Measurements from ENCODE around the gene USP44. TPM values are rescaled to one million over a fixed set of nuclear protein-coding genes. Genes with fewer than 3 reads are reported as not detected.

Gene USP44
- polyA plus RNA-seq, 1 of the 3 experiments (the other 2 are of a cell fraction), result 0.07 TPM

GRCh38 chr12:95583933-95584332 is 32.7 kb upstream of the USP44 start (continued):
- TF ChIP-seq, protein P1, sequence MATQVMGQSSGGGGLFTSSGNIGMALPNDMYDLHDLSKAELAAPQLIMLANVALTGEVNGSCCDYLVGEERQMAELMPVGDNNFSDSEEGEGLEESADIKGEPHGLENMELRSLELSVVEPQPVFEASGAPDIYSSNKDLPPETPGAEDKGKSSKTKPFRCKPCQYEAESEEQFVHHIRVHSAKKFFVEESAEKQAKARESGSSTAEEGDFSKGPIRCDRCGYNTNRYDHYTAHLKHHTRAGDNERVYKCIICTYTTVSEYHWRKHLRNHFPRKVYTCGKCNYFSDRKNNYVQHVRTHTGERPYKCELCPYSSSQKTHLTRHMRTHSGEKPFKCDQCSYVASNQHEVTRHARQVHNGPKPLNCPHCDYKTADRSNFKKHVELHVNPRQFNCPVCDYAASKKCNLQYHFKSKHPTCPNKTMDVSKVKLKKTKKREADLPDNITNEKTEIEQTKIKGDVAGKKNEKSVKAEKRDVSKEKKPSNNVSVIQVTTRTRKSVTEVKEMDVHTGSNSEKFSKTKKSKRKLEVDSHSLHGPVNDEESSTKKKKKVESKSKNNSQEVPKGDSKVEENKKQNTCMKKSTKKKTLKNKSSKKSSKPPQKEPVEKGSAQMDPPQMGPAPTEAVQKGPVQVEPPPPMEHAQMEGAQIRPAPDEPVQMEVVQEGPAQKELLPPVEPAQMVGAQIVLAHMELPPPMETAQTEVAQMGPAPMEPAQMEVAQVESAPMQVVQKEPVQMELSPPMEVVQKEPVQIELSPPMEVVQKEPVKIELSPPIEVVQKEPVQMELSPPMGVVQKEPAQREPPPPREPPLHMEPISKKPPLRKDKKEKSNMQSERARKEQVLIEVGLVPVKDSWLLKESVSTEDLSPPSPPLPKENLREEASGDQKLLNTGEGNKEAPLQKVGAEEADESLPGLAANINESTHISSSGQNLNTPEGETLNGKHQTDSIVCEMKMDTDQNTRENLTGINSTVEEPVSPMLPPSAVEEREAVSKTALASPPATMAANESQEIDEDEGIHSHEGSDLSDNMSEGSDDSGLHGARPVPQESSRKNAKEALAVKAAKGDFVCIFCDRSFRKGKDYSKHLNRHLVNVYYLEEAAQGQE (IDR thresholded peaks at IDR 0.05; ENCODE audit: low read depth, low read length), result no peak
- TF ChIP-seq, protein P2, sequence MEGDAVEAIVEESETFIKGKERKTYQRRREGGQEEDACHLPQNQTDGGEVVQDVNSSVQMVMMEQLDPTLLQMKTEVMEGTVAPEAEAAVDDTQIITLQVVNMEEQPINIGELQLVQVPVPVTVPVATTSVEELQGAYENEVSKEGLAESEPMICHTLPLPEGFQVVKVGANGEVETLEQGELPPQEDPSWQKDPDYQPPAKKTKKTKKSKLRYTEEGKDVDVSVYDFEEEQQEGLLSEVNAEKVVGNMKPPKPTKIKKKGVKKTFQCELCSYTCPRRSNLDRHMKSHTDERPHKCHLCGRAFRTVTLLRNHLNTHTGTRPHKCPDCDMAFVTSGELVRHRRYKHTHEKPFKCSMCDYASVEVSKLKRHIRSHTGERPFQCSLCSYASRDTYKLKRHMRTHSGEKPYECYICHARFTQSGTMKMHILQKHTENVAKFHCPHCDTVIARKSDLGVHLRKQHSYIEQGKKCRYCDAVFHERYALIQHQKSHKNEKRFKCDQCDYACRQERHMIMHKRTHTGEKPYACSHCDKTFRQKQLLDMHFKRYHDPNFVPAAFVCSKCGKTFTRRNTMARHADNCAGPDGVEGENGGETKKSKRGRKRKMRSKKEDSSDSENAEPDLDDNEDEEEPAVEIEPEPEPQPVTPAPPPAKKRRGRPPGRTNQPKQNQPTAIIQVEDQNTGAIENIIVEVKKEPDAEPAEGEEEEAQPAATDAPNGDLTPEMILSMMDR (IDR thresholded peaks at IDR 0.05), result no peak
- TF ChIP-seq FOSL2 (IDR thresholded peaks at IDR 0.05; ENCODE audit: borderline replicate concordance, low read depth) (no peak), FOXM1 (IDR thresholded peaks at IDR 0.05; ENCODE audit: low read depth) (no peak), YY1 (IDR thresholded peaks at IDR 0.05; ENCODE audit: low read depth) (no peak), NRF1 (IDR thresholded peaks at IDR 0.05; ENCODE audit: low read depth, low read length) (no peak)

DNA sequence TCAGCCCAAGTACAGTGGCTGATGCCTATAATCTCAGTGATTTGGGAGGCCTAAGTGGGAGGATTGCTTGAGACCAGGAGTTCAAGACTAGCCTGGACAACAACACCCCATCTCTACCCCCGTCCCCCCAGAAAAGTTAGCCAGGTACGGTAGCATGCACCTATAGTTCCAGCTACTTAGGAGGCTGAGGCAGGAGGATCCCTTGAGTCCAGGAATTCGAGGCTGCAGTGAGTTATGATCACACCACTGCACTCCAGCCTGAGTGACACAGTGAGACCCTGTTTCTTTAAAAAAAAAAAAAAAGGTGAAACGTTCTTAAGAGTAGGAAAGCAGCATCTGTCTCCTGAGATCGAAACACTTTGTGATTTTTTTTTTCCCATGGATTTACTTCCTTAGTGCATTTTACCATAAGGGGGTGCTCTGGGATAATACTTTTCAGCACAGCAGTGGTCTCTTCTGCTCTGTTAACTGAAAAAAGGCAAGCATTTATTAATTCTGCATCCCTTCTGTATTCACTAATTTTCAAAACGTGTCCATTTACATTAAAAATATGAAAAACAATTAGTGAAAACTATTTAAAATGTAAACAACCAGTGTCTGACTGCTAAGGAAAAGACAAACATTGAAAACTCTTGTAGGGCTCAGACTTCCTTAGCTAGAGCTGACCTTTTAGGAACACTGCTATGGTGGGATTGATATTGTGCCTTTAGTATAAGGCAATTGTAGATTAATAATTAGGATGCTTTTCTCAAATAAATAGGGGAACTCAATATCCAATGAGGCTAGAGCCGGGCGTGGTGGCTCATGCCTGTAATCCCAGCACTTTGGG is 31.2 kb upstream of the USP44 start:
- H4K20me1 ChIP-seq (ENCODE audit: insufficient read depth), result no peaks in the 10 kb centered on the region
- H3K9ac ChIP-seq, result no peak overlapping the region
- H3K79me2 ChIP-seq (ENCODE audit: insufficient read depth), result no peaks in the 10 kb centered on the region
- DNase-seq, result peak; percentile 43
- H3K4me3 ChIP-seq (ENCODE audit: low read depth in 2 of 2, low read length in 1 of 2), result no peak overlapping the region; a peak in 1 of 4 replicates
- ChIA-PET POLR2A (no interaction called here), CTCF (interaction anchor here (0.7 to 3.2 kb wide), 21 partner anchors 7 to 416 kb away, joined by 3 to 17 read pairs (median 5); no protein-coding TSS in a partner anchor)
- H3K36me3 ChIP-seq (replicated peaks in 1 of 2; ENCODE audit: control insufficient read depth in 1 of 2, insufficient read depth in 2 of 2, low read length in 1 of 2), result no peaks in the 10 kb centered on the region
- no peak overlapping the region for H2AFZ ChIP-seq (ENCODE audit: low read depth)
- WGBS (ENCODE audit: low lambda C conversion rate), result 33% methylated on average over 6 of the region's 8 CpGs
- TF ChIP-seq, protein P1 (IDR thresholded peaks at IDR 0.05; ENCODE audit: low read depth, low read length), result no peak
- TF ChIP-seq YY1 (IDR thresholded peaks at IDR 0.05; ENCODE audit: low read depth) (no peak), ELF1 (IDR thresholded peaks at IDR 0.05) (no peak), SMC3 (IDR thresholded peaks at IDR 0.05; ENCODE audit: low read depth, low read length) (peak; percentile 56; the same call in 1 of the 2 replicates), RAD21 (IDR thresholded peaks at IDR 0.05; ENCODE audit: low read length) (peak; percentile 80), TAF1 (IDR thresholded peaks at IDR 0.05; ENCODE audit: borderline replicate concordance, low read depth, low read length) (no peak), FOXJ3 (CRISPR knock-in tag; IDR thresholded peaks at IDR 0.05) (no peak)
- TF ChIP-seq, protein P3, sequence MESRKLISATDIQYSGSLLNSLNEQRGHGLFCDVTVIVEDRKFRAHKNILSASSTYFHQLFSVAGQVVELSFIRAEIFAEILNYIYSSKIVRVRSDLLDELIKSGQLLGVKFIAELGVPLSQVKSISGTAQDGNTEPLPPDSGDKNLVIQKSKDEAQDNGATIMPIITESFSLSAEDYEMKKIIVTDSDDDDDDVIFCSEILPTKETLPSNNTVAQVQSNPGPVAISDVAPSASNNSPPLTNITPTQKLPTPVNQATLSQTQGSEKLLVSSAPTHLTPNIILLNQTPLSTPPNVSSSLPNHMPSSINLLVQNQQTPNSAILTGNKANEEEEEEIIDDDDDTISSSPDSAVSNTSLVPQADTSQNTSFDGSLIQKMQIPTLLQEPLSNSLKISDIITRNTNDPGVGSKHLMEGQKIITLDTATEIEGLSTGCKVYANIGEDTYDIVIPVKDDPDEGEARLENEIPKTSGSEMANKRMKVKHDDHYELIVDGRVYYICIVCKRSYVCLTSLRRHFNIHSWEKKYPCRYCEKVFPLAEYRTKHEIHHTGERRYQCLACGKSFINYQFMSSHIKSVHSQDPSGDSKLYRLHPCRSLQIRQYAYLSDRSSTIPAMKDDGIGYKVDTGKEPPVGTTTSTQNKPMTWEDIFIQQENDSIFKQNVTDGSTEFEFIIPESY (IDR thresholded peaks at IDR 0.05; ENCODE audit: borderline replicate concordance, low read depth), result no peak
- TF ChIP-seq, protein P2 (IDR thresholded peaks at IDR 0.05), result peak; percentile 66
- no peaks in the 10 kb centered on the region; the same call in 1 of the 2 replicates for H3K27me3 ChIP-seq (ENCODE audit: insufficient read depth)
- no peak overlapping the region for H3K27ac ChIP-seq (ENCODE audit: low read depth in 2 of 2, low read length in 1 of 2)
- no peaks in the 10 kb centered on the region for H3K9me3 ChIP-seq
- H3K4me2 ChIP-seq, result no peak overlapping the region
- no peaks in the 10 kb centered on the region for H3F3A ChIP-seq (replicated peaks; ENCODE audit: insufficient read depth)
- H3K9me2 ChIP-seq, result no peaks in the 10 kb centered on the region
- no peaks in the 10 kb centered on the region for H3K4me1 ChIP-seq (ENCODE audit: control insufficient read depth in 1 of 2, insufficient read depth in 2 of 2, low read depth in 1 of 2, low read length in 1 of 2)
